Retinal pigment epithelial cell (primary cell): Measurements from ENCODE around the gene BNIP5.
A peak's percentile ranks its signal among the peaks of the same experiment; 100 is the strongest.
"Not testable (repeated sequence)": the region's sequence is repeated elsewhere in the genome, so short reads cannot be mapped to it uniquely, and the experiment has no call there.

ENCODE experiments used
- DNase-seq: peaks from one replicate; pipeline ENCODE4 v3.0.0-alpha.2; 2010; ENCODE audit warnings: low read depth
- H3K4me3 ChIP-seq: 2 replicates; pipeline ENCODE4 v1.5.1; 2011; ENCODE audit warnings: mild to moderate bottlenecking, low read length, control low read depth, moderate library complexity
- CTCF ChIP-seq: conservative IDR thresholded peaks from 2 replicates; pipeline ENCODE4 v1.5.1; 2011; ENCODE audit warnings: low read depth, low read length, control low read depth, inconsistent platforms

The BNIP5 gene

GRCh38 chr6:36343109-36343680 is 6.5 kb upstream of the BNIP5 start:
- TF ChIP-seq CTCF = no peak
- H3K4me3 ChIP-seq = no peak overlapping the region
- no peak for DNase-seq

- DNase-seq = no peak
- peak; percentile 99 for TF ChIP-seq CTCF
- H3K4me3 ChIP-seq = peak overlapping the region; percentile 30
These were observed 4.1 kb upstream of the BNIP5 start for GRCh38 chr6:36340618-36341454.

- DNase-seq = no peak
- no peak for TF ChIP-seq CTCF
- H3K4me3 ChIP-seq = no peak overlapping the region
These were observed 3.6 kb upstream of the BNIP5 start for GRCh38 chr6:36340306-36340617.

GRCh38 chr6:36339146-36339545 is 2.5 kb upstream of the BNIP5 start:
- TF ChIP-seq CTCF = no peak
- DNase-seq = no peak

GRCh38 chr6:36338223-36338622 is 1.5 kb upstream of the BNIP5 start:
- DNase-seq, H3K4me3 ChIP-seq: not testable (repeated sequence)

More at GRCh38 chr6:36339146-36339545, 2.5 kb upstream of the BNIP5 start:
- H3K4me3 ChIP-seq = no peak overlapping the region

GRCh38 chr6:36337814-36338213 is 1.1 kb upstream of the BNIP5 start:
- H3K4me3 ChIP-seq = no peak overlapping the region
- DNase-seq = no peak
- TF ChIP-seq CTCF = no peak

- no peak for DNase-seq
- no peak overlapping the region for H3K4me3 ChIP-seq
- TF ChIP-seq CTCF = no peak
These were observed 429 bp downstream of the BNIP5 start for GRCh38 chr6:36336208-36336710.
